Lung (tissue), 5 donors: Measurements from ENCODE around the gene UBR1. TPM values are rescaled to one million over a fixed set of nuclear protein-coding genes. Genes with fewer than 3 reads are reported as not detected.

ENCODE experiments used
- polyA plus RNA-seq, 2 donors: library from polyadenylated mRNA; stranded (reverse); fragments of 200-250 nt; gene quantifications; one replicate each; pipeline ENCODE4 v1.2.1, GENCODE V29; 2013
- small RNA-seq: library from RNA; depleted of rRNA; stranded (forward); fragments of <200 nt; gene quantifications from one replicate; pipeline ENCODE3, GENCODE V24; 2014; ENCODE audit warnings: low replicate concordance
- total RNA-seq, 2 donors: library from RNA; depleted of rRNA in 1 of 2; stranded (reverse); fragments of >200 nt in 1 of 2; gene quantifications; one replicate each; pipeline ENCODE4 v1.2.1, GENCODE V29; 2014 to 2021
- donor health status: Bipolar disorder and iron deficiency.
- donor health status: healthy.
- donor health status: DM: yes; HTN: yes; CAD: no.

UBR1 gene
- total and polyA plus RNA-seq, 4 donors = 5.7 to 70.3 (median 17.2) TPM

Small RNA genes within 50 kb of the gene (small RNA-seq; reads per million reads assigned to genes)
- not detected for gene AC068724.2

Other genes starting within 250 kb of the UBR1 start
- gene TTBK2, start 185.3 kb downstream of the UBR1 start, total RNA-seq = 10 to 100 TPM; 16.0 to 27.5 TPM
- gene TTBK2, start 185.3 kb downstream of the UBR1 start, polyA plus RNA-seq = 1 to 10 TPM; 2.5 to 2.9 TPM
- 10 to 100 TPM; 25.0 to 25.7 TPM for gene TMEM62, start 27.5 kb upstream of the UBR1 start, total RNA-seq
- 10 to 100 TPM; 15.1 to 18.2 TPM for gene TMEM62, start 27.5 kb upstream of the UBR1 start, polyA plus RNA-seq
- 10 to 100 TPM; 50.6 to 68.6 TPM for gene CCNDBP1, start 79.4 kb upstream of the UBR1 start, total RNA-seq
- gene CCNDBP1, start 79.4 kb upstream of the UBR1 start, polyA plus RNA-seq = 10 to 100 TPM; 29.8 to 73.4 TPM
- 10 to 100 TPM in 1 of 2 donors, under 1 TPM in 1; 0.18 to 11.1 TPM for gene EPB42, start 115.0 kb upstream of the UBR1 start, total RNA-seq
- under 1 TPM in 1 of 2 donors, not detected in 1; 0.03 TPM for gene EPB42, start 115.0 kb upstream of the UBR1 start, polyA plus RNA-seq
- gene TGM5, start 160.9 kb upstream of the UBR1 start, total RNA-seq = under 1 TPM in 1 of 2 donors, not detected in 1; 0.15 TPM
- not detected for gene TGM5, start 160.9 kb upstream of the UBR1 start, polyA plus RNA-seq
- not detected for gene TGM7, start 196.2 kb upstream of the UBR1 start, total RNA-seq
- not detected for gene TGM7, start 196.2 kb upstream of the UBR1 start, polyA plus RNA-seq
- 10 to 100 TPM in 1 of 2 donors, 1 to 10 TPM in 1; 3.4 to 10.6 TPM for gene LCMT2, start 224.5 kb upstream of the UBR1 start, total RNA-seq
- 1 to 10 TPM; 3.3 to 5.4 TPM for gene LCMT2, start 224.5 kb upstream of the UBR1 start, polyA plus RNA-seq